ENCODE data around the gene TEAD1.
A peak's percentile ranks its signal among the peaks of the same experiment; 100 is the strongest.

TEAD1 gene

GRCh38 chr11:12707500-12707880 lies 33.3 kb downstream of the TEAD1 start:
- no peak for TF ChIP-seq CTCF (IDR thresholded peaks at IDR 0.05; ENCODE audit: insufficient read depth, low read depth, low read length, missing control alignments)
- no peak overlapping the region for H3K4me3 ChIP-seq (ENCODE audit: low read depth, low read length)
- no peak for DNase-seq (ENCODE audit: low read depth)

- TF ChIP-seq CTCF (IDR thresholded peaks at IDR 0.05; ENCODE audit: insufficient read depth, low read depth, low read length, missing control alignments): no peak
- no peak for DNase-seq (ENCODE audit: low read depth)
- no peak overlapping the region for H3K4me3 ChIP-seq (ENCODE audit: low read depth, low read length)
Observed at GRCh38 chr11:12711496-12711895, 37.3 kb downstream of the TEAD1 start.

- no peak for TF ChIP-seq CTCF (IDR thresholded peaks at IDR 0.05; ENCODE audit: insufficient read depth, low read depth, low read length, missing control alignments)
- H3K4me3 ChIP-seq (ENCODE audit: low read depth, low read length): no peak overlapping the region
- no peak for DNase-seq (ENCODE audit: low read depth)
Observed at GRCh38 chr11:12712132-12712531, 37.9 kb downstream of the TEAD1 start.

GRCh38 chr11:12715131-12715530 lies 40.9 kb downstream of the TEAD1 start:
- no peak overlapping the region for H3K4me3 ChIP-seq (ENCODE audit: low read depth, low read length)
- no peak for TF ChIP-seq CTCF (IDR thresholded peaks at IDR 0.05; ENCODE audit: insufficient read depth, low read depth, low read length, missing control alignments)
- no peak for DNase-seq (ENCODE audit: low read depth)

GRCh38 chr11:12715941-12716340 lies 41.7 kb downstream of the TEAD1 start:
- no peak for TF ChIP-seq CTCF (IDR thresholded peaks at IDR 0.05; ENCODE audit: insufficient read depth, low read depth, low read length, missing control alignments)
- H3K4me3 ChIP-seq (ENCODE audit: low read depth, low read length): no peak overlapping the region
- no peak for DNase-seq (ENCODE audit: low read depth)

- no peak overlapping the region for H3K4me3 ChIP-seq (ENCODE audit: low read depth, low read length)
- no peak for TF ChIP-seq CTCF (IDR thresholded peaks at IDR 0.05; ENCODE audit: insufficient read depth, low read depth, low read length, missing control alignments)
- no peak for DNase-seq (ENCODE audit: low read depth)
Observed at GRCh38 chr11:12716816-12717215, 42.6 kb downstream of the TEAD1 start.

- DNase-seq (ENCODE audit: low read depth): peak; percentile 97
- H3K4me3 ChIP-seq (ENCODE audit: low read depth, low read length): peak overlapping the region; percentile 9; the same call in 1 of the 2 replicates
- TF ChIP-seq CTCF (IDR thresholded peaks at IDR 0.05; ENCODE audit: insufficient read depth, low read depth, low read length, missing control alignments): no peak
Observed at GRCh38 chr11:12717851-12718291, 43.6 kb downstream of the TEAD1 start.

Measured in GM12865 (cell line).